ENCODE results near the gene CDH22. TPM values are rescaled to one million over a fixed set of nuclear protein-coding genes. Genes with fewer than 3 reads are reported as not detected.

CDH22 gene
- total and polyA plus RNA-seq, 2 experiments from 2014 or later, result 0.08 to 0.10 TPM

- Histone ChIP-seq H3K27me3 (ENCODE audit: insufficient read depth) (peaks cover 9% of the 10 kb centered on the region; the same call in 1 of the 2 replicates), H3K4me2 (no peak overlapping the region), H3K27ac (ENCODE audit: low read depth) (no peak overlapping the region), H3K4me1 (ENCODE audit: insufficient read depth) (no peaks in the 10 kb centered on the region), H3K36me3 (ENCODE audit: insufficient read depth) (no peaks in the 10 kb centered on the region), H3F3A (replicated peaks; ENCODE audit: low read depth) (0 out of 2 replicates have a peak, but pooled peaks cover 2% of the 10 kb centered on the region), H3K4me3 (no peak overlapping the region), H3K9me2 (ENCODE audit: insufficient read depth) (no peaks in the 10 kb centered on the region), H2AFZ (no peak overlapping the region), H3K79me2 (replicated peaks; ENCODE audit: insufficient read depth) (no peaks in the 10 kb centered on the region), H4K20me1 (replicated peaks; ENCODE audit: insufficient read depth) (no peaks in the 10 kb centered on the region; the same call in 1 of the 2 replicates)
- H3K4me3 Mint-ChIP-seq, result no peak overlapping the region
- H3K27me3 Mint-ChIP-seq (ENCODE audit: insufficient read depth, low read depth, poor library complexity), result peaks cover 12% of the 10 kb centered on the region
- no peak overlapping the region for H3K27ac Mint-ChIP-seq
- ATAC-seq, result no peak
- no peaks in the 10 kb centered on the region for H3K9me3 Mint-ChIP-seq
- H3K36me3 Mint-ChIP-seq (ENCODE audit: low read depth), result no peaks in the 10 kb centered on the region
- TF ChIP-seq CREB1 (CRISPR knock-in tag; IDR thresholded peaks at IDR 0.05; ENCODE audit: low read depth) (no peak), JUNB (IDR thresholded peaks at IDR 0.05; ENCODE audit: unreplicated experiment) (no peak), ZNF331 (CRISPR knock-in tag; IDR thresholded peaks at IDR 0.05; ENCODE audit: low read depth) (no peak), ZNF114 (CRISPR knock-in tag; IDR thresholded peaks at IDR 0.05) (no peak), ETS1 (IDR thresholded peaks at IDR 0.05) (no peak), ZNF462 (CRISPR knock-in tag; IDR thresholded peaks at IDR 0.05) (no peak), EZH2 (IDR thresholded peaks at IDR 0.05; ENCODE audit: low read depth, unreplicated experiment) (no peak), EZH2phosphoT487 (IDR thresholded peaks at IDR 0.05; ENCODE audit: unreplicated experiment) (no peak), NANOG (IDR thresholded peaks at IDR 0.05; ENCODE audit: borderline replicate concordance) (no peak), POLR2AphosphoS5 (IDR thresholded peaks at IDR 0.05; ENCODE audit: low read depth) (no peak), STAT1 (IDR thresholded peaks at IDR 0.05; ENCODE audit: unreplicated experiment) (no peak), REST (IDR thresholded peaks at IDR 0.05; ENCODE audit: unreplicated experiment) (no peak)
- TF ChIP-seq, protein P1, sequence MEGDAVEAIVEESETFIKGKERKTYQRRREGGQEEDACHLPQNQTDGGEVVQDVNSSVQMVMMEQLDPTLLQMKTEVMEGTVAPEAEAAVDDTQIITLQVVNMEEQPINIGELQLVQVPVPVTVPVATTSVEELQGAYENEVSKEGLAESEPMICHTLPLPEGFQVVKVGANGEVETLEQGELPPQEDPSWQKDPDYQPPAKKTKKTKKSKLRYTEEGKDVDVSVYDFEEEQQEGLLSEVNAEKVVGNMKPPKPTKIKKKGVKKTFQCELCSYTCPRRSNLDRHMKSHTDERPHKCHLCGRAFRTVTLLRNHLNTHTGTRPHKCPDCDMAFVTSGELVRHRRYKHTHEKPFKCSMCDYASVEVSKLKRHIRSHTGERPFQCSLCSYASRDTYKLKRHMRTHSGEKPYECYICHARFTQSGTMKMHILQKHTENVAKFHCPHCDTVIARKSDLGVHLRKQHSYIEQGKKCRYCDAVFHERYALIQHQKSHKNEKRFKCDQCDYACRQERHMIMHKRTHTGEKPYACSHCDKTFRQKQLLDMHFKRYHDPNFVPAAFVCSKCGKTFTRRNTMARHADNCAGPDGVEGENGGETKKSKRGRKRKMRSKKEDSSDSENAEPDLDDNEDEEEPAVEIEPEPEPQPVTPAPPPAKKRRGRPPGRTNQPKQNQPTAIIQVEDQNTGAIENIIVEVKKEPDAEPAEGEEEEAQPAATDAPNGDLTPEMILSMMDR (conservative IDR thresholded peaks at IDR 0.05; ENCODE audit: low read depth in 2 of 2), result no peak
- H3K4me1 Mint-ChIP-seq, result peaks cover 19% of the 10 kb centered on the region
- no peak for DNase-seq (ENCODE audit: low spot score)
Observed at GRCh38 chr20:46342010-46342378, 33.7 kb upstream of the CDH22 start.

Data from GM23338 (cell line).